Liver (tissue), 9 donors: Measurements from ENCODE around the gene ZNF132. TPM values are rescaled to one million over a fixed set of nuclear protein-coding genes. Genes with fewer than 3 reads are reported as not detected.
A peak's percentile ranks its signal among the peaks of the same experiment; 100 is the strongest.
"Not testable (repeated sequence)": the region's sequence is repeated elsewhere in the genome, so short reads cannot be mapped to it uniquely, and the experiment has no call there.

ENCODE experiments used
- DNase-seq: peaks from one replicate; pipeline ENCODE4 v3.0.0-alpha.2; 2017; ENCODE audit warnings: low spot score
- H3K27ac ChIP-seq, 2 donors: one replicate each; pipeline ENCODE4 v1.7.0; 2013; ENCODE audit warnings: inconsistent platforms in 2 of 2, low read length in 2 of 2, control low read depth in 1 of 2, low read depth in 1 of 2, mild to moderate bottlenecking in 1 of 2
- H3K27me3 ChIP-seq, 4 donors: one replicate each; pipeline versions ENCODE4 v1.6.1 to v1.7.0; 2013; ENCODE audit warnings: low read length in 3 of 4, inconsistent platforms in 1 of 4, mild to moderate bottlenecking in 1 of 4, moderate library complexity in 1 of 4; ENCODE audit not compliant: control insufficient read depth in 4 of 4, insufficient read depth in 4 of 4
- H3K36me3 ChIP-seq, 4 donors: one replicate each; pipeline versions ENCODE4 v1.6.1 to v1.7.0; 2013; ENCODE audit warnings: low read length in 3 of 4, mild to moderate bottlenecking in 3 of 4, low read depth in 1 of 4, moderate library complexity in 1 of 4; ENCODE audit not compliant: control insufficient read depth in 4 of 4, insufficient read depth in 3 of 4
- H3K4me1 ChIP-seq, 4 donors: one replicate each; pipeline versions ENCODE4 v1.6.1 to v1.7.0; 2013; ENCODE audit warnings: low read length in 3 of 4, mild to moderate bottlenecking in 3 of 4, moderate library complexity in 1 of 4; ENCODE audit not compliant: control insufficient read depth in 4 of 4, insufficient read depth in 4 of 4
- H3K4me3 ChIP-seq, 3 donors: one replicate each; pipeline versions ENCODE4 v1.6.1 to v1.7.0; 2013; ENCODE audit warnings: low read length in 3 of 3, control low read depth in 1 of 3, low read depth in 1 of 3, mild to moderate bottlenecking in 1 of 3
- H3K9ac ChIP-seq, 2 donors: one replicate each; pipeline ENCODE4 v1.7.0; 2013; ENCODE audit warnings: low read length in 2 of 2, mild to moderate bottlenecking in 2 of 2, moderate library complexity in 2 of 2, control low read depth in 1 of 2, low read depth in 1 of 2
- H3K9me3 ChIP-seq, 4 donors: one replicate each; pipeline versions ENCODE4 v1.6.1 to v1.7.0; 2013; ENCODE audit warnings: low read length in 3 of 4; ENCODE audit not compliant: control insufficient read depth in 4 of 4
- ATF3 ChIP-seq: IDR thresholded peaks from 2 replicates; pipeline ENCODE4 v1.6.1; 2016; ENCODE audit warnings: antibody characterized with exemption
- CTCF ChIP-seq: fragments of 150-350 bp; IDR thresholded peaks from 2 replicates; pipeline ENCODE4 v1.5.1; 2017; ENCODE audit warnings: improper control_type of control experiment, low read depth, low read length; ENCODE audit not compliant: missing input control
- EGR1 ChIP-seq, 2 donors: IDR thresholded peaks; 2 replicates each; pipeline ENCODE4 v1.6.1; 2016 to 2018; ENCODE audit warnings: antibody characterized with exemption in 2 of 2, low read depth in 2 of 2
- FOXA1 ChIP-seq: IDR thresholded peaks from 2 replicates; pipeline ENCODE4 v1.6.1; 2016; ENCODE audit warnings: antibody characterized with exemption
- FOXA2 ChIP-seq: IDR thresholded peaks from 2 replicates; pipeline ENCODE4 v1.6.1; 2016; ENCODE audit warnings: antibody characterized with exemption
- GABPA ChIP-seq, 2 donors: IDR thresholded peaks in 1 of 2; conservative IDR thresholded peaks in 1 of 2; 2 replicates each; pipeline ENCODE4 v1.6.1; 2016; ENCODE audit warnings: antibody characterized with exemption in 2 of 2, mild to moderate bottlenecking in 1 of 2, moderate library complexity in 1 of 2
- HNF4A ChIP-seq, 2 donors: conservative IDR thresholded peaks; 2 replicates each; pipeline ENCODE4 v1.6.1; 2016; ENCODE audit warnings: antibody characterized with exemption in 2 of 2, mild to moderate bottlenecking in 2 of 2
- HNF4G ChIP-seq: IDR thresholded peaks from 2 replicates; pipeline ENCODE4 v1.6.1; 2016; ENCODE audit warnings: antibody characterized with exemption
- JUND ChIP-seq, 2 donors: IDR thresholded peaks; 2 replicates each; pipeline ENCODE4 v1.6.1; 2016; ENCODE audit warnings: antibody characterized with exemption in 2 of 2
- MAX ChIP-seq: IDR thresholded peaks from 2 replicates; pipeline ENCODE4 v1.6.1; 2016; ENCODE audit warnings: antibody characterized with exemption
- NR2F2 ChIP-seq: IDR thresholded peaks from 2 replicates; pipeline ENCODE4 v1.6.1; 2016; ENCODE audit warnings: antibody characterized with exemption
- RAD21 ChIP-seq, 2 donors: IDR thresholded peaks; 2 replicates each; pipeline ENCODE4 v1.6.1; 2016; ENCODE audit warnings: antibody characterized with exemption in 2 of 2, mild to moderate bottlenecking in 2 of 2
- REST ChIP-seq: IDR thresholded peaks from 2 replicates; pipeline ENCODE4 v1.6.1; 2016; ENCODE audit warnings: antibody characterized with exemption, mild to moderate bottlenecking
- RXRA ChIP-seq, 2 donors: IDR thresholded peaks; 2 replicates each; pipeline ENCODE4 v1.6.1; 2017 to 2018; ENCODE audit warnings: antibody characterized with exemption in 2 of 2, mild to moderate bottlenecking in 1 of 2
- SP1 ChIP-seq: IDR thresholded peaks from 2 replicates; pipeline ENCODE4 v1.6.1; 2018; ENCODE audit warnings: antibody characterized with exemption, mild to moderate bottlenecking
- TAF1 ChIP-seq: conservative IDR thresholded peaks from 2 replicates; pipeline ENCODE4 v1.6.1; 2016; ENCODE audit warnings: antibody characterized with exemption, mild to moderate bottlenecking
- YY1 ChIP-seq: IDR thresholded peaks from 2 replicates; pipeline ENCODE4 v1.6.1; 2016; ENCODE audit warnings: antibody characterized with exemption, mild to moderate bottlenecking
- ZBTB33 ChIP-seq: IDR thresholded peaks from 2 replicates; pipeline ENCODE4 v1.6.1; 2016; ENCODE audit warnings: antibody characterized with exemption
- WGBS: extraction: QIAGEN DNeasy Blood & Tissue Kit; methylation state at CpG from one replicate; pipeline ENCODE4 v1.1.7; 2013; 5-methylcytosine and 5-hydroxymethylcytosine counted together
- polyA plus RNA-seq, 2 donors: library from polyadenylated mRNA; stranded (reverse) in 1 of 2; unstranded in 1 of 2; fragments of 200-250 nt in 1 of 2; fragments of >200 nt in 1 of 2; fragmentation: Nextera tagmentation in 1 of 2; extraction: Ambion mirVana in 1 of 2; gene quantifications; one replicate each; pipeline versions ENCODE4 v1.2.1 to v1.2.3, GENCODE V29; 2013 to 2015
- total RNA-seq, 2 donors: library from RNA; depleted of rRNA; stranded (reverse); fragments of >200 nt; gene quantifications; one replicate each; pipeline ENCODE4 v1.2.3, GENCODE V29; 2014
- donor health status: healthy.
- donor health status: healthy.
- donor health status: healthy.
- donor health status: healthy.
- donor health status: healthy.

ZNF132 gene
- total RNA-seq (1 to 10 TPM; 1.3 to 2.0 TPM), polyA plus RNA-seq (under 1 TPM; 0.64 to 0.72 TPM)

GRCh38 chr19:58439576-58440554, at the start of gene ZNF132:
ZNF132 (minus strand) TSS chr19:58440153; CDS start chr19:58439821, 332 bp downstream.
- DNase-seq = peak; percentile 88
- WGBS = 8% methylated on average over 59 of the region's 59 CpGs
- H3K36me3 ChIP-seq = peaks cover 6 to 21% (median 11%) of the 10 kb centered on the region in 4 donors
- peak within 1 kb of the TSS; percentile 55 to 67 for H3K27ac ChIP-seq
- H3K4me3 ChIP-seq = peak within 1 kb of the TSS; percentile 66 to 91 (median 81)
- peaks cover 17 to 42% (median 28%) of the 10 kb centered on the region in 4 donors for H3K9me3 ChIP-seq
- no peaks in the 10 kb centered on the region for H3K27me3 ChIP-seq
- peak within 1 kb of the TSS in 1 of 2 donors; percentile 6 for H3K9ac ChIP-seq
- TF ChIP-seq ZBTB33 (peak; percentile 44), MAX (peak; percentile 69), SP1 (peak; percentile 68), TAF1 (no peak), YY1 (peak; percentile 98), GABPA (IDR thresholded peaks at IDR 0.05 in 1 of 2, conservative IDR thresholded peaks at IDR 0.05 in 1 of 2) (peak; percentile 80 to 96)
- H3K4me1 ChIP-seq = peaks cover 2 to 8% (median 4%) of the 10 kb centered on the region in 4 donors

GRCh38 chr19:58484349-58484748, 44.4 kb upstream of the ZNF132 start:
- not testable (repeated sequence) for H3K9ac ChIP-seq, H3K27me3 ChIP-seq, H3K9me3 ChIP-seq, H3K27ac ChIP-seq, H3K4me3 ChIP-seq, H3K4me1 ChIP-seq, DNase-seq
- peaks cover 0 to 11% (median 5%) of the 10 kb centered on the region in 4 donors for H3K36me3 ChIP-seq
- 92% methylated on average over 5 of the region's 5 CpGs for whole genome bisulfite sequencing

GRCh38 chr19:58483776-58484175, 43.8 kb upstream of the ZNF132 start:
- WGBS = 93% methylated on average over 2 of the region's 2 CpGs
- Histone ChIP-seq H3K9me3 (no peaks in the 10 kb centered on the region), H3K4me1 (peaks cover 0 to 2% (median 0%) of the 10 kb centered on the region in 4 donors), H3K36me3 (peaks cover 0 to 15% (median 5%) of the 10 kb centered on the region in 4 donors), H3K27ac (no peak overlapping the region), H3K27me3 (no peaks in the 10 kb centered on the region), H3K4me3 (no peak overlapping the region), H3K9ac (no peak overlapping the region)
- no peak for DNase-seq
- TF ChIP-seq RAD21 (IDR thresholded peaks at IDR 0.05) (no peak), REST (no peak), SP1 (no peak), HNF4G (no peak), HNF4A (conservative IDR thresholded peaks at IDR 0.05) (no peak), CTCF (no peak), ATF3 (no peak), GABPA (IDR thresholded peaks at IDR 0.05 in 1 of 2, conservative IDR thresholded peaks at IDR 0.05 in 1 of 2) (no peak), MAX (no peak), EGR1 (IDR thresholded peaks at IDR 0.05; ENCODE audit: low read depth in 2 of 2) (no peak), RXRA (IDR thresholded peaks at IDR 0.05) (no peak), JUND (IDR thresholded peaks at IDR 0.05) (no peak), NR2F2 (no peak), YY1 (no peak), FOXA2 (no peak), FOXA1 (no peak)
